Natural killer cell (primary cell): ENCODE results near the gene CEP68. TPM values are rescaled to one million over a fixed set of nuclear protein-coding genes. Genes with fewer than 3 reads are reported as not detected.

Source experiments
- ATAC-seq, 3 donors: fragments of 150-1000 bp in 2 of 3; fragments of 200-7000 bp in 1 of 3; cut with Tn5 transposase; 1 replicate in 1 of 3; 2 replicates in 2 of 3; pipeline ENCODE4 v1.10.0; 2021; ENCODE audit warnings: mild to moderate bottlenecking in 2 of 3, moderate library complexity in 2 of 3
- DNase-seq, 2 donors: peaks; one replicate each; pipeline versions ENCODE4 v3.0.0 to v3.0.0-alpha.2; 2013 to 2021; ENCODE audit warnings: mixed read lengths in 1 of 2
- H3K27ac ChIP-seq: one replicate; pipeline ENCODE4 v1.5.1; 2013; ENCODE audit warnings: mild to moderate bottlenecking, low read length
- H3K27me3 ChIP-seq: one replicate; pipeline ENCODE4 v1.6.1; 2013; ENCODE audit warnings: low read length; ENCODE audit not compliant: control insufficient read depth, insufficient read depth
- H3K36me3 ChIP-seq: one replicate; pipeline ENCODE4 v1.6.1; 2013; ENCODE audit warnings: low read length; ENCODE audit not compliant: control insufficient read depth, insufficient read depth
- H3K4me1 ChIP-seq: one replicate; pipeline ENCODE4 v1.6.1; 2013; ENCODE audit warnings: low read length; ENCODE audit not compliant: control insufficient read depth, insufficient read depth
- H3K4me3 ChIP-seq: one replicate; pipeline ENCODE4 v1.5.1; 2013; ENCODE audit warnings: low read length
- H3K9me3 ChIP-seq: one replicate; pipeline ENCODE4 v1.6.1; 2013; ENCODE audit warnings: low read length; ENCODE audit not compliant: control insufficient read depth, insufficient read depth
- H3K27ac Mint-ChIP-seq, 2 donors: one replicate each; pipeline ENCODE4 v1.8.0; 2022; ENCODE audit warnings: mild to moderate bottlenecking in 2 of 2, mixed read lengths in 2 of 2, moderate library complexity in 1 of 2
- H3K27me3 Mint-ChIP-seq, 2 donors: one replicate each; pipeline ENCODE4 v1.8.0; 2022; ENCODE audit warnings: low read depth in 2 of 2, mixed read lengths in 2 of 2
- H3K36me3 Mint-ChIP-seq: one replicate; pipeline ENCODE4 v1.8.0; 2022; ENCODE audit warnings: mixed read lengths
- H3K4me1 Mint-ChIP-seq, 2 donors: one replicate each; pipeline ENCODE4 v1.8.0; 2022; ENCODE audit warnings: mixed read lengths in 2 of 2
- H3K4me3 Mint-ChIP-seq: one replicate; pipeline ENCODE4 v1.8.0; 2022; ENCODE audit warnings: mild to moderate bottlenecking, moderate library complexity, mixed read lengths
- H3K9me3 Mint-ChIP-seq, 2 donors: one replicate each; pipeline ENCODE4 v1.8.0; 2022; ENCODE audit warnings: mixed read lengths in 2 of 2
- CTCF ChIP-seq: fragments of 200-600 bp; IDR thresholded peaks from one replicate; pipeline ENCODE4 v1.8.0; 2022; ENCODE audit warnings: antibody characterized with exemption
- WGBS: methylation state at CpG from one replicate; pipeline ENCODE4 v1.1.7; 2013; ENCODE audit warnings: missing lambda C conversion rate; ENCODE audit not compliant: insufficient coverage; 5-methylcytosine and 5-hydroxymethylcytosine counted together
- intact Hi-C: fragments of 100-400 bp; cut with micrococcal nuclease; formaldehyde crosslinking; loops from one replicate; pipeline ENCODE4 v1.14.2; 2022
- total RNA-seq, 4 donors: library from RNA; stranded (reverse); fragments of 120-200 nt in 1 of 4; gene quantifications; one replicate each; pipeline versions ENCODE4 v1.2.3 to v1.2.4, GENCODE V29; 2013 to 2022

CEP68 gene
- total RNA-seq, 3 donors from 2014 or later (not counting 1 experiment from before 2014, with no cell fraction given): 5.6 to 8.3 (median 5.8) TPM

DNA sequence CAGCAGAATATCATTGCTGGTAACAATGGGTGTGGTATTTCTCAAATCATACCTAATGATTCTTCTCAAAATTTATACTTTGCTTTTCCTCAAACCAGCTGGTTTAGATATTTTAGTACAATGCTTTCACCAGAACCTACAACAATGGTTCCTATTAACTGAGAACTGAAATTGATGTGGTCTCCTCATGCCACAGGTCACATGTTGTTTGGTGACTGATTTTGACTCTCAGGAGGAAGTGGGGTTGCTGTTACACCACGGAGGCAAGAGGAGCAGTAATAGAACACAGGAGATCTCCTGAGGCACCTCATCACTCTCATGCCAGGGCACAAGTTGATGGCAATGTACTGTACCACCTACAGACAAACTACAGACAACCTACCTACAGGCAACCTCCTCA is 3.0 kb upstream of the CEP68 start:
- DNase-seq (peak in 1 of 2 donors; percentile 67), ATAC-seq (no peak)
- H3K4me1 ChIP-seq: peaks cover 35% of the 10 kb centered on the region
- no peak overlapping the region for H3K4me3 ChIP-seq
- H3K27me3 ChIP-seq: no peaks in the 10 kb centered on the region
- WGBS: 0% methylated on average over 1 of the region's 1 CpG
- H3K4me1 Mint-ChIP-seq: peaks cover 30 to 36% of the 10 kb centered on the region in 2 donors
- no peaks in the 10 kb centered on the region for H3K9me3 Mint-ChIP-seq
- intact Hi-C loops: loop anchor here (10.0 kb wide), 1 partner anchor 408 kb away; no protein-coding TSS in a partner anchor
- peak overlapping the region; percentile 66 for H3K4me3 Mint-ChIP-seq
- no peaks in the 10 kb centered on the region for H3K27me3 Mint-ChIP-seq
- H3K9me3 ChIP-seq: no peaks in the 10 kb centered on the region
- H3K27ac Mint-ChIP-seq: peak overlapping the region in 1 of 2 donors; percentile 55
- H3K36me3 Mint-ChIP-seq: no peaks in the 10 kb centered on the region
- no peaks in the 10 kb centered on the region for H3K36me3 ChIP-seq
- no peak for TF ChIP-seq CTCF
- peak overlapping the region; percentile 27 for H3K27ac ChIP-seq

GRCh38 chr2:65054749-65055421 is 1.3 kb upstream of the CEP68 start:
- H3K9me3 ChIP-seq: no peaks in the 10 kb centered on the region
- DNase-seq (no peak), ATAC-seq (no peak)
- peak overlapping the region; percentile 71 for H3K4me3 ChIP-seq
- no peak overlapping the region for H3K27ac ChIP-seq
- no peaks in the 10 kb centered on the region for H3K36me3 ChIP-seq
- no peak for TF ChIP-seq CTCF
- Mint-ChIP-seq H3K27me3 (no peaks in the 10 kb centered on the region), H3K9me3 (no peaks in the 10 kb centered on the region), H3K4me3 (peak overlapping the region; percentile 97), H3K4me1 (peaks cover 30 to 36% of the 10 kb centered on the region in 2 donors), H3K36me3 (no peaks in the 10 kb centered on the region), H3K27ac (peak overlapping the region; percentile 86 to 93)
- H3K4me1 ChIP-seq: peaks cover 35% of the 10 kb centered on the region
- no peaks in the 10 kb centered on the region for H3K27me3 ChIP-seq
- intact Hi-C loops: loop anchor here (10.0 kb wide), 1 partner anchor 410 kb away; no protein-coding TSS in a partner anchor
- WGBS: 84% methylated on average over 4 of the region's 4 CpGs

DNA sequence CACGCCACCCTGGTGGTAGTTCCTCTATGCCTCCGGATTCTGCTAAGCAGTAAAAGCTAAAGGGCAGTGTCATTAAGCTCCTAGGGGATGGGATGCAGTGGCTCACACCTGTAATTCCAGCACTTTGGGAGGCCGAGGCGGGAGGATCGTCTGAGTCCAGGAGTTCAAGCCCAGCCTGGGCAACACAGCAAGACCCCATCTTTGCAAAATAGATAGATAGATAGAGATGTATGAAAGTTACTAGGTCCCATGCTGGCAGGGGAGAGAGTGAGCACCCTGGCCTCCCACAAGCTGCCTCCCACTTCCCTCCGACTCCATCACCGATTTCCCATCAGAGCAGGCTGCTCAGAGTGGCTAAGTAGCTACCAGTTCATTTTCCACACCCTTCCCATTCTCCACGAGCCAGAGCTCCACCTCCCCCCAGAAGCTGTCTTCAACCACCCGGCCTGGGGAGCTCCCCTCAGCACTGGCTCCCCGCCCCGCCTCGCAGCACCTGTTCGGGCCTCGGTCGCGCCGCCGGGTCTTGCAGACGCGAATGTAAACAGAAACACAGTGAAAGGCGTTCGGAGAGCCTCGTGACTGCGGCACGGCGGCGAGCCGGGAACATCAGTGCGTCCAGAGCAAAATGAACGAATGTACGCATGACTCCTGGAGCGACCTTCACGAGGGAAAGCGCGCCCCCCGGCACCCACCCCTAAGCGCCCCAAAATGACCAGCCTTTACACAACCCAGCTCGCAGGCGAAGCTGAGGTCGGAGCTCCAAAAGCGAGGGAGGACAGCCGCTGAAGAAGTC is 598 bp upstream of the CEP68 start:
- H3K27me3 ChIP-seq: no peaks in the 10 kb centered on the region
- H3K27ac ChIP-seq: peak overlapping the region; percentile 68
- peaks cover 35% of the 10 kb centered on the region for H3K4me1 ChIP-seq
- Mint-ChIP-seq H3K27me3 (no peaks in the 10 kb centered on the region), H3K36me3 (no peaks in the 10 kb centered on the region), H3K4me1 (peaks cover 30 to 36% of the 10 kb centered on the region in 2 donors), H3K27ac (peak overlapping the region; percentile 86 to 93), H3K4me3 (peak overlapping the region; percentile 97), H3K9me3 (no peaks in the 10 kb centered on the region)
- no peaks in the 10 kb centered on the region for H3K36me3 ChIP-seq
- ATAC-seq: peak; percentile 32 to 49 (median 33)
- 6% methylated on average over 42 of the region's 42 CpGs for WGBS
- peak overlapping the region; percentile 71 for H3K4me3 ChIP-seq
- intact Hi-C loops: loop anchor here (2.0 to 10.0 kb wide), 3 partner anchors 75 to 411 kb away; partner anchors contain the start of gene RAB1A
- no peaks in the 10 kb centered on the region for H3K9me3 ChIP-seq
- no peak for TF ChIP-seq CTCF
- DNase-seq: peak in 1 of 2 donors; percentile 81
